Right ventricle myocardium inferior (tissue), 1 donor: Measurements from ENCODE around the gene HAO2. TPM values are rescaled to one million over a fixed set of nuclear protein-coding genes. Genes with fewer than 3 reads are reported as not detected.
"Not testable (repeated sequence)": the region's sequence is repeated elsewhere in the genome, so short reads cannot be mapped to it uniquely, and the experiment has no call there.

Experiments
- ATAC-seq: fragments of 200-7000 bp; cut with Tn5 transposase; one replicate; pipeline ENCODE4 v1.9.1; 2020; ENCODE audit warnings: mild to moderate bottlenecking, moderate library complexity
- DNase-seq: peaks from one replicate; pipeline ENCODE4 v3.0.0; 2021; ENCODE audit errors: missing footprints
- intact Hi-C: fragments of 100-400 bp; cut with DNase I; formaldehyde crosslinking; loops from one replicate; pipeline ENCODE4 v1.11.0; 2022
- total RNA-seq: library from RNA; stranded (reverse); fragmentation: NEBNext Ultra II Directional; extraction: Animal tissue kit (Norgen Biotek cat#: 25700); gene quantifications from one replicate; pipeline ENCODE4 v1.2.1, GENCODE V29; 2021
- donor health status: DM: no; HTN: yes; CAD: no; lungs with severe emphysema.

HAO2 gene
- total RNA-seq, 1 donor from 2014 or later: not detected

GRCh38 chr1:119373465-119373864 lies 4.9 kb downstream of the HAO2 start:
- ATAC-seq: no peak
- intact Hi-C loops: no loop called here
- DNase-seq: no peak

- DNase-seq: no peak
- intact Hi-C loops: no loop called here
- ATAC-seq: no peak
Observed at GRCh38 chr1:119374208-119374874, 5.8 kb downstream of the HAO2 start.

GRCh38 chr1:119375366-119375765 lies 6.8 kb downstream of the HAO2 start:
- ATAC-seq (no peak), DNase-seq (no peak)
- intact Hi-C loops: no loop called here

GRCh38 chr1:119376594-119376993 lies 8.0 kb downstream of the HAO2 start:
- no peak for DNase-seq
- intact Hi-C loops: no loop called here
- no peak for ATAC-seq

- intact Hi-C loops, DNase-seq, ATAC-seq: not testable (repeated sequence)
Observed at GRCh38 chr1:119377594-119377993, 9.0 kb downstream of the HAO2 start.

- DNase-seq (no peak), ATAC-seq (no peak)
- intact Hi-C loops: no loop called here
Observed at GRCh38 chr1:119379117-119379516, 10.5 kb downstream of the HAO2 start.

GRCh38 chr1:119380304-119380703 lies 11.7 kb downstream of the HAO2 start:
- no peak for ATAC-seq
- intact Hi-C loops: no loop called here
- no peak for DNase-seq

- intact Hi-C loops: no loop called here
- no peak for DNase-seq
- no peak for ATAC-seq
Observed at GRCh38 chr1:119380983-119381662, 12.5 kb downstream of the HAO2 start.

- DNase-seq (no peak), ATAC-seq (no peak)
- intact Hi-C loops: no loop called here
Observed at GRCh38 chr1:119384591-119384990, 16.0 kb downstream of the HAO2 start.

GRCh38 chr1:119385650-119386049 lies 17.1 kb downstream of the HAO2 start:
- intact Hi-C loops: no loop called here
- DNase-seq (no peak), ATAC-seq (no peak)

- intact Hi-C loops: no loop called here
- ATAC-seq: no peak
Observed at GRCh38 chr1:119387858-119388257, 19.3 kb downstream of the HAO2 start.

GRCh38 chr1:119388450-119388849 lies 19.9 kb downstream of the HAO2 start:
- DNase-seq: no peak
- ATAC-seq: no peak

More at GRCh38 chr1:119387858-119388257, 19.3 kb downstream of the HAO2 start:
- DNase-seq: no peak

GRCh38 chr1:119390526-119390925 lies 21.9 kb downstream of the HAO2 start:
- no peak for ATAC-seq
- intact Hi-C loops: no loop called here

More at GRCh38 chr1:119388450-119388849, 19.9 kb downstream of the HAO2 start:
- intact Hi-C loops: no loop called here

GRCh38 chr1:119391749-119392148 lies 23.2 kb downstream of the HAO2 start:
- no peak for DNase-seq
- no peak for ATAC-seq
- intact Hi-C loops: no loop called here

More at GRCh38 chr1:119390526-119390925, 21.9 kb downstream of the HAO2 start:
- DNase-seq: no peak

GRCh38 chr1:119394085-119394484 lies 25.5 kb downstream of the HAO2 start:
- intact Hi-C loops: no loop called here
- ATAC-seq: no peak

GRCh38 chr1:119396982-119397381 lies 28.4 kb downstream of the HAO2 start:
- intact Hi-C loops: no loop called here
- DNase-seq (no peak), ATAC-seq (no peak)

More at GRCh38 chr1:119394085-119394484, 25.5 kb downstream of the HAO2 start:
- DNase-seq: no peak

GRCh38 chr1:119397986-119398385 lies 29.4 kb downstream of the HAO2 start:
- ATAC-seq (no peak), DNase-seq (no peak)
- intact Hi-C loops: no loop called here

- no peak for DNase-seq
- ATAC-seq: no peak
- intact Hi-C loops: no loop called here
Observed at GRCh38 chr1:119404736-119405135, 36.2 kb downstream of the HAO2 start.

- intact Hi-C loops: no loop called here
- ATAC-seq (no peak), DNase-seq (no peak)
Observed at GRCh38 chr1:119409731-119410130, 41.1 kb downstream of the HAO2 start.

- intact Hi-C loops: no loop called here
- no peak for ATAC-seq
- no peak for DNase-seq
Observed at GRCh38 chr1:119410961-119411360, 42.4 kb downstream of the HAO2 start.
